HG03378 (cell line): Measurements from ENCODE around the gene HAVCR2.
"Not testable (repeated sequence)": the region's sequence is repeated elsewhere in the genome, so short reads cannot be mapped to it uniquely, and the experiment has no call there.

Experiments
- ATAC-seq: cut with Tn5 transposase; IDR thresholded peaks from one replicate; pipeline ENCODE4 v1.9.1; 2021; ENCODE audit warnings: mild to moderate bottlenecking, moderate library complexity; ENCODE audit not compliant: unreplicated experiment

The HAVCR2 gene

GRCh38 chr5:157100140-157100679 is 8.6 kb downstream of the HAVCR2 start:
- peak; percentile 64 for ATAC-seq

- no peak for ATAC-seq
Observed at GRCh38 chr5:157088342-157088990, 20.4 kb downstream of the HAVCR2 start.

GRCh38 chr5:157086751-157087359 is 22.0 kb downstream of the HAVCR2 start:
- no peak for ATAC-seq

- ATAC-seq = no peak
Observed at GRCh38 chr5:157085930-157086329, 22.9 kb downstream of the HAVCR2 start.

GRCh38 chr5:157080286-157080685 is 28.6 kb downstream of the HAVCR2 start:
- ATAC-seq = no peak

- peak; percentile 38 for ATAC-seq
Observed at GRCh38 chr5:157076558-157076957, 32.3 kb downstream of the HAVCR2 start.

- ATAC-seq = no peak
Observed at GRCh38 chr5:157072508-157072907, 36.3 kb downstream of the HAVCR2 start.

- ATAC-seq = no peak
Observed at GRCh38 chr5:157069949-157070348, 38.9 kb downstream of the HAVCR2 start.

GRCh38 chr5:157068785-157069184 is 40.1 kb downstream of the HAVCR2 start:
- ATAC-seq = no peak

GRCh38 chr5:157068339-157068738 is 40.5 kb downstream of the HAVCR2 start:
- no peak for ATAC-seq

GRCh38 chr5:157067005-157067404 is 41.8 kb downstream of the HAVCR2 start:
- no peak for ATAC-seq

- no peak for ATAC-seq
Observed at GRCh38 chr5:157066080-157066479, 42.8 kb downstream of the HAVCR2 start.

GRCh38 chr5:157063776-157064430 is 44.9 kb downstream of the HAVCR2 start:
- no peak for ATAC-seq

GRCh38 chr5:157059891-157060290 is 49.0 kb downstream of the HAVCR2 start:
- no peak for ATAC-seq

GRCh38 chr5:157059093-157059539 is 49.7 kb downstream of the HAVCR2 start, which contains the start of gene HAVCR1:
Gene HAVCR1 (minus strand): TSS chr5:157059116. CDS start chr5:157057943, 1,173 bp downstream.
- peak; percentile 45 for ATAC-seq

- no peak for ATAC-seq
Observed at GRCh38 chr5:157057459-157058370, 51.1 kb downstream of the HAVCR2 start.

GRCh38 chr5:157056848-157057247 is 52.0 kb downstream of the HAVCR2 start:
- ATAC-seq = not testable (repeated sequence)

GRCh38 chr5:157051604-157052245 is 57.1 kb downstream of the HAVCR2 start:
- no peak for ATAC-seq

- ATAC-seq = no peak
Observed at GRCh38 chr5:157050050-157050449, 58.8 kb downstream of the HAVCR2 start.

- no peak for ATAC-seq
Observed at GRCh38 chr5:157049605-157050004, 59.2 kb downstream of the HAVCR2 start.
